ENCODE results near the gene NAT14.
"Not testable (repeated sequence)": the region's sequence is repeated elsewhere in the genome, so short reads cannot be mapped to it uniquely, and the experiment has no call there.

NAT14 gene

GRCh38 chr19:55504252-55504603 lies 19.2 kb downstream of the NAT14 start:
- no peak for DNase-seq

- DNase-seq = no peak
Measured at GRCh38 chr19:55504981-55505380, 20.0 kb downstream of the NAT14 start.

- no peak for DNase-seq
Measured at GRCh38 chr19:55508120-55508519, 23.1 kb downstream of the NAT14 start.

GRCh38 chr19:55516878-55517620 lies 32.1 kb downstream of the NAT14 start:
- peak; percentile 90 for DNase-seq

GRCh38 chr19:55519451-55520311 lies 34.7 kb downstream of the NAT14 start:
- DNase-seq = no peak

GRCh38 chr19:55520691-55521292 lies 35.8 kb downstream of the NAT14 start:
- peak; percentile 53 for DNase-seq

- DNase-seq = no peak
Measured at GRCh38 chr19:55525289-55526101, 40.5 kb downstream of the NAT14 start.

- no peak for DNase-seq
Measured at GRCh38 chr19:55526216-55527196, 41.5 kb downstream of the NAT14 start.

- no peak for DNase-seq
Measured at GRCh38 chr19:55527197-55528029, 42.4 kb downstream of the NAT14 start.

- no peak for DNase-seq
Measured at GRCh38 chr19:55528030-55528803, 43.2 kb downstream of the NAT14 start.

- DNase-seq = no peak
Measured at GRCh38 chr19:55529636-55530234, 44.7 kb downstream of the NAT14 start.

- DNase-seq = no peak
Measured at GRCh38 chr19:55530996-55531395, 46.0 kb downstream of the NAT14 start.

GRCh38 chr19:55534280-55534679 lies 49.3 kb downstream of the NAT14 start:
- not testable (repeated sequence) for DNase-seq

- no peak for DNase-seq
Measured at GRCh38 chr19:55535173-55535964, 50.4 kb downstream of the NAT14 start.

- DNase-seq = no peak
Measured at GRCh38 chr19:55535965-55536350, 51.0 kb downstream of the NAT14 start.

GRCh38 chr19:55536366-55536765 lies 51.4 kb downstream of the NAT14 start:
- no peak for DNase-seq
